Nephron (organoid): Measurements from ENCODE around the gene FOXF1.
A peak's percentile ranks its signal among the peaks of the same experiment; 100 is the strongest.

Experiments
- H3K27ac Mint-ChIP-seq, 3 experiments: 2 replicates each; pipeline ENCODE4 v1.8.0; 2020; ENCODE audit warnings: mixed read lengths in 3 of 3, mild to moderate bottlenecking in 2 of 3, moderate library complexity in 1 of 3
- H3K27me3 Mint-ChIP-seq: 2 replicates; pipeline ENCODE4 v1.8.0; 2021; ENCODE audit warnings: low read depth, mild to moderate bottlenecking, moderate library complexity, mixed read lengths
- H3K36me3 Mint-ChIP-seq: 2 replicates; pipeline ENCODE4 v1.8.0; 2020; ENCODE audit warnings: low read depth, mixed read lengths
- H3K4me1 Mint-ChIP-seq: 2 replicates; pipeline ENCODE4 v1.8.0; 2020; ENCODE audit warnings: mixed read lengths
- H3K4me3 Mint-ChIP-seq, 3 experiments: 2 replicates each; pipeline ENCODE4 v1.8.0; 2020; ENCODE audit warnings: mild to moderate bottlenecking in 3 of 3, mixed read lengths in 3 of 3, moderate library complexity in 2 of 3
- H3K9me3 Mint-ChIP-seq: 2 replicates; pipeline ENCODE4 v1.8.0; 2020; ENCODE audit warnings: mixed read lengths
- CTCF ChIP-seq, 3 experiments: fragments of 200-600 bp; sonication (generic); IDR thresholded peaks; one replicate each; pipeline ENCODE4 v1.5.0; 2021; ENCODE audit warnings: antibody characterized with exemption in 3 of 3; ENCODE audit not compliant: unreplicated experiment in 3 of 3

The FOXF1 gene

GRCh38 chr16:86504315-86505184 lies 5.8 kb upstream of the FOXF1 start:
- peaks cover 4% of the 10 kb centered on the region for H3K9me3 Mint-ChIP-seq
- H3K27me3 Mint-ChIP-seq: peaks cover 100% of the 10 kb centered on the region
- H3K4me3 Mint-ChIP-seq: peak overlapping the region in 1 of 3 experiments; percentile 38
- no peak for TF ChIP-seq CTCF (IDR thresholded peaks at IDR 0.05; ENCODE audit: unreplicated experiment in 3 of 3)
- no peak overlapping the region for H3K27ac Mint-ChIP-seq
- H3K4me1 Mint-ChIP-seq: peaks cover 28% of the 10 kb centered on the region
- H3K36me3 Mint-ChIP-seq: no peaks in the 10 kb centered on the region

GRCh38 chr16:86505185-86505898 lies 5.0 kb upstream of the FOXF1 start:
- Mint-ChIP-seq H3K4me3 (peak overlapping the region in 2 of 3 experiments; percentile 8 to 38), H3K27me3 (peaks cover 96% of the 10 kb centered on the region), H3K27ac (no peak overlapping the region), H3K9me3 (peaks cover 4% of the 10 kb centered on the region), H3K4me1 (peaks cover 28% of the 10 kb centered on the region), H3K36me3 (no peaks in the 10 kb centered on the region)
- no peak for TF ChIP-seq CTCF (IDR thresholded peaks at IDR 0.05; ENCODE audit: unreplicated experiment in 3 of 3)

- Mint-ChIP-seq H3K4me3 (peak overlapping the region; percentile 29 to 72 (median 35)), H3K9me3 (peaks cover 4% of the 10 kb centered on the region), H3K27me3 (peaks cover 95% of the 10 kb centered on the region), H3K27ac (no peak overlapping the region), H3K4me1 (peaks cover 28% of the 10 kb centered on the region), H3K36me3 (no peaks in the 10 kb centered on the region)
- no peak for TF ChIP-seq CTCF (IDR thresholded peaks at IDR 0.05; ENCODE audit: unreplicated experiment in 3 of 3)
Observed at GRCh38 chr16:86505899-86506864, 4.1 kb upstream of the FOXF1 start.

- H3K27me3 Mint-ChIP-seq: peaks cover 95% of the 10 kb centered on the region
- no peaks in the 10 kb centered on the region for H3K36me3 Mint-ChIP-seq
- H3K27ac Mint-ChIP-seq: no peak overlapping the region
- TF ChIP-seq CTCF (IDR thresholded peaks at IDR 0.05; ENCODE audit: unreplicated experiment in 3 of 3): no peak
- H3K4me3 Mint-ChIP-seq: peak overlapping the region; percentile 57 to 73 (median 72)
- H3K9me3 Mint-ChIP-seq: peaks cover 4% of the 10 kb centered on the region
- peaks cover 28% of the 10 kb centered on the region for H3K4me1 Mint-ChIP-seq
Observed at GRCh38 chr16:86507173-86508027, 2.9 kb upstream of the FOXF1 start.
